Skeletal muscle tissue (tissue), 4 donors: Measurements from ENCODE around the gene WASF3. TPM values are rescaled to one million over a fixed set of nuclear protein-coding genes. Genes with fewer than 3 reads are reported as not detected.

Experiments used
- H3K27ac ChIP-seq: one replicate; pipeline ENCODE4 v1.7.0; 2013; ENCODE audit warnings: mild to moderate bottlenecking, low read depth, low read length, inconsistent platforms
- H3K27me3 ChIP-seq, 3 donors: one replicate each; pipeline ENCODE4 v1.7.0; 2013; ENCODE audit warnings: low read length in 3 of 3; ENCODE audit not compliant: control insufficient read depth in 3 of 3, insufficient read depth in 3 of 3
- H3K36me3 ChIP-seq, 3 donors: one replicate each; pipeline ENCODE4 v1.7.0; 2013; ENCODE audit warnings: low read length in 3 of 3; ENCODE audit not compliant: control insufficient read depth in 3 of 3, insufficient read depth in 3 of 3
- H3K4me1 ChIP-seq, 3 donors: one replicate each; pipeline ENCODE4 v1.7.0; 2013; ENCODE audit warnings: low read length in 3 of 3, mild to moderate bottlenecking in 3 of 3; ENCODE audit not compliant: control insufficient read depth in 3 of 3, insufficient read depth in 3 of 3
- H3K4me3 ChIP-seq, 3 donors: one replicate each; pipeline ENCODE4 v1.7.0; 2013; ENCODE audit warnings: low read length in 3 of 3
- H3K9ac ChIP-seq, 3 donors: one replicate each; pipeline ENCODE4 v1.7.0; 2013; ENCODE audit warnings: low read length in 3 of 3, mild to moderate bottlenecking in 3 of 3, moderate library complexity in 2 of 3, low read depth in 1 of 3
- H3K9me3 ChIP-seq, 3 donors: one replicate each; pipeline ENCODE4 v1.7.0; 2013; ENCODE audit warnings: low read length in 3 of 3; ENCODE audit not compliant: control insufficient read depth in 3 of 3
- total RNA-seq: library from RNA; depleted of rRNA; stranded (reverse); fragments of >200 nt; gene quantifications from one replicate; pipeline ENCODE4 v1.2.3, GENCODE V29; 2014
- donor health status: Osteomylitis.

WASF3 gene
- total RNA-seq, 1 donor from 2014 or later = 4.7 TPM

- no peak overlapping the region for H3K27ac ChIP-seq
- H3K27me3 ChIP-seq = peaks cover 0 to 4% (median 0%) of the 10 kb centered on the region in 3 donors
- H3K9ac ChIP-seq = no peak overlapping the region
- no peaks in the 10 kb centered on the region for H3K9me3 ChIP-seq
- no peaks in the 10 kb centered on the region for H3K4me1 ChIP-seq
- no peak overlapping the region for H3K4me3 ChIP-seq
- H3K36me3 ChIP-seq = no peaks in the 10 kb centered on the region
These were observed 30.7 kb upstream of the WASF3 start for GRCh38 chr13:26526702-26527216.

- Histone ChIP-seq H3K4me1 (no peaks in the 10 kb centered on the region), H3K27ac (no peak overlapping the region), H3K9me3 (no peaks in the 10 kb centered on the region), H3K27me3 (peaks cover 0 to 6% (median 0%) of the 10 kb centered on the region in 3 donors), H3K9ac (no peak overlapping the region), H3K36me3 (no peaks in the 10 kb centered on the region), H3K4me3 (no peak overlapping the region)
These were observed 29.0 kb upstream of the WASF3 start for GRCh38 chr13:26528527-26528926.

- Histone ChIP-seq H3K27me3 (peaks cover 0 to 6% (median 0%) of the 10 kb centered on the region in 3 donors), H3K9me3 (no peaks in the 10 kb centered on the region), H3K27ac (no peak overlapping the region), H3K9ac (no peak overlapping the region), H3K4me1 (no peaks in the 10 kb centered on the region), H3K36me3 (no peaks in the 10 kb centered on the region), H3K4me3 (no peak overlapping the region)
These were observed 28.0 kb upstream of the WASF3 start for GRCh38 chr13:26529441-26529840.

DNA sequence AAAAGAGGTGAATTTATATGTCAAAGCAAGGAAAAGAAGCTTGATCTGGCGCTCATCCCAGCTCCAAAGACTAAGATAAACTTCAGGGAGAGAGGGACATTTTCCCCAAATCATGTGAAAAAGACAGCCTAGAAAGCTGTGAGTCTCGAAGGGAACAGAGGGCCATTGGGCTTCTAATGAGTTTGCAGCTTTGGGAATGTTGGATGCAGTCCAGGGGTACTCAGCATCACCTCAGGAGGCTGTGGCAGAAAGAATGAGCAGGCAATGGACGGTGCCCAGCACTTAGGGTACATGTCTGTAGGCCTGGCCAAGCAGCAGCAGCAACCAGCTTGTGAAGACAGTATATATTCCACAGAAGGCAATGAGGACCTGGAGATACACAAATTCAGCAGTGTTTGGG, 25.7 kb upstream of the WASF3 start:
- Histone ChIP-seq H3K36me3 (no peaks in the 10 kb centered on the region), H3K27ac (no peak overlapping the region), H3K9me3 (no peaks in the 10 kb centered on the region), H3K4me1 (no peaks in the 10 kb centered on the region), H3K9ac (no peak overlapping the region), H3K4me3 (no peak overlapping the region), H3K27me3 (peaks cover 0 to 6% (median 3%) of the 10 kb centered on the region in 3 donors)

GRCh38 chr13:26534036-26534726, 23.3 kb upstream of the WASF3 start:
- H3K27me3 ChIP-seq = peaks cover 0 to 3% (median 3%) of the 10 kb centered on the region in 3 donors
- no peak overlapping the region for H3K27ac ChIP-seq
- H3K4me1 ChIP-seq = no peaks in the 10 kb centered on the region
- H3K9ac ChIP-seq = no peak overlapping the region
- H3K9me3 ChIP-seq = no peaks in the 10 kb centered on the region
- no peak overlapping the region for H3K4me3 ChIP-seq
- H3K36me3 ChIP-seq = no peaks in the 10 kb centered on the region

- Histone ChIP-seq H3K27ac (no peak overlapping the region), H3K27me3 (peaks cover 0 to 10% (median 6%) of the 10 kb centered on the region in 3 donors), H3K36me3 (no peaks in the 10 kb centered on the region), H3K9me3 (no peaks in the 10 kb centered on the region), H3K9ac (no peak overlapping the region), H3K4me1 (peaks cover 0 to 2% (median 0%) of the 10 kb centered on the region in 3 donors), H3K4me3 (no peak overlapping the region)
These were observed 18.8 kb upstream of the WASF3 start for GRCh38 chr13:26538363-26539317.

GRCh38 chr13:26539738-26540292, 17.7 kb upstream of the WASF3 start:
- Histone ChIP-seq H3K9ac (no peak overlapping the region), H3K4me1 (peaks cover 0 to 2% (median 0%) of the 10 kb centered on the region in 3 donors), H3K4me3 (no peak overlapping the region), H3K27ac (no peak overlapping the region), H3K27me3 (peaks cover 0 to 13% (median 8%) of the 10 kb centered on the region in 3 donors), H3K9me3 (no peaks in the 10 kb centered on the region), H3K36me3 (no peaks in the 10 kb centered on the region)

GRCh38 chr13:26540334-26540733, 17.1 kb upstream of the WASF3 start:
- H3K27me3 ChIP-seq = peaks cover 0 to 14% (median 8%) of the 10 kb centered on the region in 3 donors
- no peak overlapping the region for H3K9ac ChIP-seq
- no peaks in the 10 kb centered on the region for H3K36me3 ChIP-seq
- peaks cover 0 to 2% (median 0%) of the 10 kb centered on the region in 3 donors for H3K4me1 ChIP-seq
- no peak overlapping the region for H3K27ac ChIP-seq
- no peaks in the 10 kb centered on the region for H3K9me3 ChIP-seq
- no peak overlapping the region for H3K4me3 ChIP-seq

GRCh38 chr13:26541041-26541440, 16.4 kb upstream of the WASF3 start:
- Histone ChIP-seq H3K27ac (no peak overlapping the region), H3K27me3 (peaks cover 0 to 13% (median 8%) of the 10 kb centered on the region in 3 donors), H3K36me3 (no peaks in the 10 kb centered on the region), H3K9ac (no peak overlapping the region), H3K4me1 (peaks cover 0 to 2% (median 0%) of the 10 kb centered on the region in 3 donors), H3K4me3 (no peak overlapping the region), H3K9me3 (no peaks in the 10 kb centered on the region)
